Left hindlimb (tissue), 1 donor: ENCODE measurements around the gene CD180.

Source experiments
- DNase-seq: peaks from one replicate; pipeline ENCODE4 v3.0.0-alpha.2; 2018

CD180 gene

GRCh38 chr5:67196537-67197059 is at the start of gene CD180:
Gene CD180, minus strand, starts transcription at chr5:67196799. Its CDS starts 158 bp downstream, at chr5:67196641.
- DNase-seq: peak; percentile 62

- DNase-seq: no peak
These were observed 49.5 kb upstream of the CD180 start for GRCh38 chr5:67246108-67246507.

GRCh38 chr5:67245259-67245846 is 48.8 kb upstream of the CD180 start:
- DNase-seq: no peak

GRCh38 chr5:67244345-67244793 is 47.8 kb upstream of the CD180 start:
- no peak for DNase-seq

GRCh38 chr5:67243944-67244343 is 47.3 kb upstream of the CD180 start:
- no peak for DNase-seq

- no peak for DNase-seq
These were observed 46.8 kb upstream of the CD180 start for GRCh38 chr5:67243349-67243748.

- no peak for DNase-seq
These were observed 44.7 kb upstream of the CD180 start for GRCh38 chr5:67241326-67241725.

- no peak for DNase-seq
These were observed 44.2 kb upstream of the CD180 start for GRCh38 chr5:67240846-67241245.

GRCh38 chr5:67240065-67240464 is 43.5 kb upstream of the CD180 start:
- DNase-seq: no peak

GRCh38 chr5:67238191-67238590 is 41.6 kb upstream of the CD180 start:
- DNase-seq: no peak

GRCh38 chr5:67235399-67236110 is 39.0 kb upstream of the CD180 start:
- DNase-seq: no peak

GRCh38 chr5:67234671-67235176 is 38.1 kb upstream of the CD180 start:
- peak; percentile 32 for DNase-seq

- no peak for DNase-seq
These were observed 36.5 kb upstream of the CD180 start for GRCh38 chr5:67233075-67233474.

- no peak for DNase-seq
These were observed 26.6 kb upstream of the CD180 start for GRCh38 chr5:67223211-67223610.

- DNase-seq: no peak
These were observed 25.8 kb upstream of the CD180 start for GRCh38 chr5:67222243-67223025.

GRCh38 chr5:67221487-67222242 is 25.1 kb upstream of the CD180 start:
- DNase-seq: no peak

- DNase-seq: no peak
These were observed 20.0 kb upstream of the CD180 start for GRCh38 chr5:67216564-67216963.

GRCh38 chr5:67215519-67216471 is 19.2 kb upstream of the CD180 start:
- DNase-seq: no peak

- no peak for DNase-seq
These were observed 18.3 kb upstream of the CD180 start for GRCh38 chr5:67214707-67215447.

- no peak for DNase-seq
These were observed 17.4 kb upstream of the CD180 start for GRCh38 chr5:67214036-67214435.

GRCh38 chr5:67211926-67212325 is 15.3 kb upstream of the CD180 start:
- DNase-seq: no peak
